IPS-NIHi7 (cell line): ENCODE data around the gene PSMB11.

Source experiments
- DNase-seq: peaks from one replicate; pipeline ENCODE4 v3.0.0; 2012; ENCODE audit warnings: mixed read lengths; ENCODE audit errors: extremely low spot score

PSMB11 gene

GRCh38 chr14:23085458-23085857 is 43.4 kb downstream of the PSMB11 start:
- DNase-seq = no peak

- DNase-seq = no peak
Measured at GRCh38 chr14:23086565-23086964, 44.6 kb downstream of the PSMB11 start.

GRCh38 chr14:23089498-23090253 is 47.7 kb downstream of the PSMB11 start:
- DNase-seq = no peak

GRCh38 chr14:23090254-23090636 is 48.2 kb downstream of the PSMB11 start:
- no peak for DNase-seq

GRCh38 chr14:23091294-23092225 is 49.5 kb downstream of the PSMB11 start:
- no peak for DNase-seq

- no peak for DNase-seq
Measured at GRCh38 chr14:23093104-23093503, 51.1 kb downstream of the PSMB11 start.

- no peak for DNase-seq
Measured at GRCh38 chr14:23093526-23093925, 51.5 kb downstream of the PSMB11 start.
